ENCODE data around the gene VAMP7.

VAMP7 gene

GRCh38 chrX:155954793-155955192 lies 73.6 kb downstream of the VAMP7 start:
- no peak overlapping the region for H3K27ac ChIP-seq
- no peak overlapping the region for H3K4me3 ChIP-seq (ENCODE audit: low read depth, low read length)
- H3K27me3 ChIP-seq (ENCODE audit: insufficient read depth, low read depth, severe bottlenecking), result peaks cover 3% of the 10 kb centered on the region
- peaks cover 23% of the 10 kb centered on the region for H3K9me3 ChIP-seq (ENCODE audit: severe bottlenecking)
- TF ChIP-seq CTCF (IDR thresholded peaks at IDR 0.05; ENCODE audit: low read depth, low read length), result no peak
- no peak for DNase-seq
- H3K36me3 ChIP-seq, result no peaks in the 10 kb centered on the region

GRCh38 chrX:155956099-155956498 lies 75.0 kb downstream of the VAMP7 start:
- DNase-seq, result no peak
- H3K27ac ChIP-seq, result no peak overlapping the region
- H3K9me3 ChIP-seq (ENCODE audit: severe bottlenecking), result peaks cover 18% of the 10 kb centered on the region
- TF ChIP-seq CTCF (IDR thresholded peaks at IDR 0.05; ENCODE audit: low read depth, low read length), result no peak
- peaks cover 3% of the 10 kb centered on the region for H3K27me3 ChIP-seq (ENCODE audit: insufficient read depth, low read depth, severe bottlenecking)
- H3K36me3 ChIP-seq, result no peaks in the 10 kb centered on the region
- H3K4me3 ChIP-seq (ENCODE audit: low read depth, low read length), result no peak overlapping the region

GRCh38 chrX:155956649-155957048 lies 75.5 kb downstream of the VAMP7 start:
- Histone ChIP-seq H3K36me3 (no peaks in the 10 kb centered on the region), H3K27ac (no peak overlapping the region), H3K9me3 (ENCODE audit: severe bottlenecking) (peaks cover 16% of the 10 kb centered on the region), H3K27me3 (ENCODE audit: insufficient read depth, low read depth, severe bottlenecking) (peaks cover 3% of the 10 kb centered on the region), H3K4me3 (ENCODE audit: low read depth, low read length) (no peak overlapping the region)
- no peak for TF ChIP-seq CTCF (IDR thresholded peaks at IDR 0.05; ENCODE audit: low read depth, low read length)
- no peak for DNase-seq

GRCh38 chrX:155957843-155958242 lies 76.7 kb downstream of the VAMP7 start:
- no peak for DNase-seq
- Histone ChIP-seq H3K4me3 (ENCODE audit: low read depth, low read length) (no peak overlapping the region), H3K27me3 (ENCODE audit: insufficient read depth, low read depth, severe bottlenecking) (peaks cover 3% of the 10 kb centered on the region), H3K9me3 (ENCODE audit: severe bottlenecking) (peaks cover 14% of the 10 kb centered on the region), H3K27ac (no peak overlapping the region), H3K36me3 (no peaks in the 10 kb centered on the region)
- no peak for TF ChIP-seq CTCF (IDR thresholded peaks at IDR 0.05; ENCODE audit: low read depth, low read length)

- Histone ChIP-seq H3K4me3 (ENCODE audit: low read depth, low read length) (no peak overlapping the region), H3K9me3 (ENCODE audit: severe bottlenecking) (peaks cover 7% of the 10 kb centered on the region), H3K27me3 (ENCODE audit: insufficient read depth, low read depth, severe bottlenecking) (peaks cover 3% of the 10 kb centered on the region), H3K27ac (no peak overlapping the region), H3K36me3 (no peaks in the 10 kb centered on the region)
- no peak for DNase-seq
- no peak for TF ChIP-seq CTCF (IDR thresholded peaks at IDR 0.05; ENCODE audit: low read depth, low read length)
Observed at GRCh38 chrX:155959018-155959587, 78.0 kb downstream of the VAMP7 start.

GRCh38 chrX:155962906-155963305 lies 81.8 kb downstream of the VAMP7 start:
- Histone ChIP-seq H3K9me3 (ENCODE audit: severe bottlenecking) (peaks cover 3% of the 10 kb centered on the region), H3K27me3 (ENCODE audit: insufficient read depth, low read depth, severe bottlenecking) (no peaks in the 10 kb centered on the region), H3K4me3 (ENCODE audit: low read depth, low read length) (no peak overlapping the region), H3K27ac (no peak overlapping the region), H3K36me3 (no peaks in the 10 kb centered on the region)
- no peak for DNase-seq
- TF ChIP-seq CTCF (IDR thresholded peaks at IDR 0.05; ENCODE audit: low read depth, low read length), result no peak

Data from WERI-Rb-1 (cell line).